Activated gamma-delta T cell treated with anti-CD3 and anti-CD28 coated beads, Interleukin-2, amount 50 U/mL, for 16 hours (primary cell): ENCODE measurements around the gene FOXP1.

ENCODE experiments used
- DNase-seq: peaks from one replicate; pipeline ENCODE4 v3.0.0-alpha.2; 2020; ENCODE audit warnings: low read depth

Gene FOXP1

GRCh38 chr3:71258526-71258925 is 325.0 kb downstream of the FOXP1 start:
- DNase-seq = no peak

GRCh38 chr3:71258116-71258515 is 325.4 kb downstream of the FOXP1 start:
- no peak for DNase-seq

- no peak for DNase-seq
Measured at GRCh38 chr3:71255498-71255897, 328.0 kb downstream of the FOXP1 start.

- DNase-seq = no peak
Measured at GRCh38 chr3:71254281-71255057, 329.1 kb downstream of the FOXP1 start.

GRCh38 chr3:71253169-71253568 is 330.4 kb downstream of the FOXP1 start:
- DNase-seq = no peak

GRCh38 chr3:71252466-71252865 is 331.1 kb downstream of the FOXP1 start:
- no peak for DNase-seq

GRCh38 chr3:71251156-71251775 is 332.3 kb downstream of the FOXP1 start:
- DNase-seq = no peak

- DNase-seq = no peak
Measured at GRCh38 chr3:71250026-71250425, 333.5 kb downstream of the FOXP1 start.

- no peak for DNase-seq
Measured at GRCh38 chr3:71247958-71248335, 335.6 kb downstream of the FOXP1 start.

GRCh38 chr3:71247221-71247957 is 336.1 kb downstream of the FOXP1 start:
- no peak for DNase-seq

GRCh38 chr3:71245971-71246880 is 337.3 kb downstream of the FOXP1 start:
- DNase-seq = no peak

- no peak for DNase-seq
Measured at GRCh38 chr3:71244826-71245488, 338.6 kb downstream of the FOXP1 start.

GRCh38 chr3:71244153-71244825 is 339.2 kb downstream of the FOXP1 start:
- DNase-seq = no peak

GRCh38 chr3:71243229-71243628 is 340.3 kb downstream of the FOXP1 start:
- no peak for DNase-seq

- no peak for DNase-seq
Measured at GRCh38 chr3:71241981-71242560, 341.5 kb downstream of the FOXP1 start.

GRCh38 chr3:71241246-71241901 is 342.2 kb downstream of the FOXP1 start:
- no peak for DNase-seq

- no peak for DNase-seq
Measured at GRCh38 chr3:71240034-71240433, 343.5 kb downstream of the FOXP1 start.

- no peak for DNase-seq
Measured at GRCh38 chr3:71238355-71238757, 345.2 kb downstream of the FOXP1 start.

GRCh38 chr3:71237672-71238071 is 345.9 kb downstream of the FOXP1 start:
- DNase-seq = no peak

GRCh38 chr3:71235846-71236245 is 347.7 kb downstream of the FOXP1 start:
- no peak for DNase-seq
